ENCODE results near the gene SEC63. TPM values are rescaled to one million over a fixed set of nuclear protein-coding genes. Genes with fewer than 3 reads are reported as not detected.
A peak's percentile ranks its signal among the peaks of the same experiment; 100 is the strongest.
"Not testable (repeated sequence)": the region's sequence is repeated elsewhere in the genome, so short reads cannot be mapped to it uniquely, and the experiment has no call there.

Gene SEC63
- total RNA-seq, 1 donor from 2014 or later, result 166 TPM

DNA sequence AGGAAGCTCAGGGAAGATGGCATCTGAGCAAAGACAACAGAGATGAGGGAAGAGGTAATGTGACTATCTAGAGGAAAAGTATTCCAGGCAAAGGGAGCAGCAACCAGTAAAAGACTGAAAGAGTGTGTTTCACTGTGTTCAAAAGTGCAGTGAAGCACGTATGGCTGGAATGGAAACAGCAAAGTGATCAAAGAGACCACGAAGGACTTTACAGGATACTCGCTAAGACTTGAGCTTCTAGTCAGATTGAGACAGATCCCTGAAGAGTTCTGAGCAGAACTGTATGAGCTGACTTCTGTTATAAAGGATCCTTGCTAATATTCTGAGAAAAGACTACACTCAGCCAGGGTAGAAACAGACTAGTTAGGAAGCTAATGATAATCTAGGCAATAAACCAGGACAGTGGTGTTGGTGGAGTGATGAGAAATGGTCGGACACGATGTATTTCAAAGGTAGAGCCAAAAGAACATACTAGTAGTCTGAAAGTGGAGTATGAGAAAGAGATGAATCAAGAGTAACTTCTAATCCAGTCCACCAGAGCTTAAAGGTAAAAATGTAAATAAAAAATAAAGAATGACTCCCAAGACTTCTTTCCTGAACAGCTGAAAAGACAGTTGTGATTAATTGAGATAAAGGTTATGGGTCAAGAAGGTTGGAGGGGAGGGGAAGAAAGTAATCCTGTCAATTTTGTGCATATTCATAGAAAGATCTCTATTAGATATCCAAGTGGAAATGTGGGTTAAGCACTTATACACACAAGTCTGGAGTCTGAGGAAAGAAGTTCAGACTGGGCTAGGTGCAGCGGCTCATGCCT is 14.2 kb downstream of the SEC63 start:
- no peaks in the 10 kb centered on the region for H3K27me3 Mint-ChIP-seq (ENCODE audit: low read depth)
- H3K9me3 Mint-ChIP-seq (ENCODE audit: low read depth), result no peaks in the 10 kb centered on the region
- no peak for DNase-seq (ENCODE audit: low spot score)
- no peaks in the 10 kb centered on the region for H3K36me3 Mint-ChIP-seq (ENCODE audit: low read depth)
- peaks cover 51% of the 10 kb centered on the region for H3K4me1 Mint-ChIP-seq (ENCODE audit: low read depth)
- peak overlapping the region; percentile 27 for H3K27ac Mint-ChIP-seq (ENCODE audit: unreplicated experiment)
- no peak overlapping the region for H3K4me3 Mint-ChIP-seq (ENCODE audit: unreplicated experiment)
- TF ChIP-seq, protein P1, sequence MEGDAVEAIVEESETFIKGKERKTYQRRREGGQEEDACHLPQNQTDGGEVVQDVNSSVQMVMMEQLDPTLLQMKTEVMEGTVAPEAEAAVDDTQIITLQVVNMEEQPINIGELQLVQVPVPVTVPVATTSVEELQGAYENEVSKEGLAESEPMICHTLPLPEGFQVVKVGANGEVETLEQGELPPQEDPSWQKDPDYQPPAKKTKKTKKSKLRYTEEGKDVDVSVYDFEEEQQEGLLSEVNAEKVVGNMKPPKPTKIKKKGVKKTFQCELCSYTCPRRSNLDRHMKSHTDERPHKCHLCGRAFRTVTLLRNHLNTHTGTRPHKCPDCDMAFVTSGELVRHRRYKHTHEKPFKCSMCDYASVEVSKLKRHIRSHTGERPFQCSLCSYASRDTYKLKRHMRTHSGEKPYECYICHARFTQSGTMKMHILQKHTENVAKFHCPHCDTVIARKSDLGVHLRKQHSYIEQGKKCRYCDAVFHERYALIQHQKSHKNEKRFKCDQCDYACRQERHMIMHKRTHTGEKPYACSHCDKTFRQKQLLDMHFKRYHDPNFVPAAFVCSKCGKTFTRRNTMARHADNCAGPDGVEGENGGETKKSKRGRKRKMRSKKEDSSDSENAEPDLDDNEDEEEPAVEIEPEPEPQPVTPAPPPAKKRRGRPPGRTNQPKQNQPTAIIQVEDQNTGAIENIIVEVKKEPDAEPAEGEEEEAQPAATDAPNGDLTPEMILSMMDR (IDR thresholded peaks at IDR 0.05), result no peak

DNA sequence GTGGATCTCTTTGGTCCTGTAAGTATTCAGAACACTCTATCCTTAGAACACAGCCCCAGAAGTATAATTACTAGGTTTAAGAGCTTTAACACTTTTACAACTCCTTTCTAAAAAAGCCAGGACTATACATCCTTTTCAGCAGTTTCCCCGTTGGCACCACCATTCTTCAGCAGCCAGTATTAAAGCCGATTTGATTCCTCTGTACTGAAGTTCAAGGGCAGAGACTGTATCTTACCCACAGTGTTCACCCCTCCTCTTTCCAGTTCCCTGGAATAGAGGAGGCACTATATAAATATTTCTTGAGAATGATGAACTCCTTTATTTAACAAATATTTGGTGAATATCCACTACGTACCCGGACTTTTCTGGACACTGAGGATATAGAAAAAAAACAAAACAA is 15.9 kb downstream of the SEC63 start:
- no peaks in the 10 kb centered on the region for H3K27me3 Mint-ChIP-seq (ENCODE audit: low read depth)
- H3K36me3 Mint-ChIP-seq (ENCODE audit: low read depth), result no peaks in the 10 kb centered on the region
- H3K4me3 Mint-ChIP-seq (ENCODE audit: unreplicated experiment), result no peak overlapping the region
- no peak for DNase-seq (ENCODE audit: low spot score)
- H3K9me3 Mint-ChIP-seq (ENCODE audit: low read depth), result no peaks in the 10 kb centered on the region
- peaks cover 47% of the 10 kb centered on the region for H3K4me1 Mint-ChIP-seq (ENCODE audit: low read depth)
- H3K27ac Mint-ChIP-seq (ENCODE audit: unreplicated experiment), result no peak overlapping the region
- TF ChIP-seq, protein P1 (IDR thresholded peaks at IDR 0.05), result no peak

DNA sequence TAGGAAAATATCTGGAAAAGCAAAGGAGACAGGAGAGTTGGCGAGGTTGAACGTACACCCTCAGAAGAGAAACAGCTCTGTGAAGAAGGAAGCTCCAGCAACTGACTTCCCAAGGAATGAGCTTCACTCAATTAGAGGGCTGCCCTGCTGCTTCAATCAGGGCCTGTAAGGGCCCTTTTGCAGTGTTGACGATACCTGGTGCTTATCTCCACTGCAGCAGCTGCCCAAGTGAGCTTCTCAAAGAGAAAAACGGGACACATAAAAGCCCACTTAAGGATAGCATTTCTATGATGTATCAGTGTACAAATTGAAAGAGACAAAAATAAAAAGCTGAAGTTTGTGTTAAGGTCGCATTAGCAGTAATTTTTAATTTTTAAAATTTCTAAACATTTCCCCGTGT is 16.4 kb downstream of the SEC63 start:
- Mint-ChIP-seq H3K9me3 (ENCODE audit: low read depth) (no peaks in the 10 kb centered on the region), H3K36me3 (ENCODE audit: low read depth) (no peaks in the 10 kb centered on the region), H3K27me3 (ENCODE audit: low read depth) (no peaks in the 10 kb centered on the region), H3K4me3 (ENCODE audit: unreplicated experiment) (no peak overlapping the region), H3K4me1 (ENCODE audit: low read depth) (peaks cover 47% of the 10 kb centered on the region), H3K27ac (ENCODE audit: unreplicated experiment) (no peak overlapping the region)
- TF ChIP-seq, protein P1 (IDR thresholded peaks at IDR 0.05), result no peak
- no peak for DNase-seq (ENCODE audit: low spot score)

DNA sequence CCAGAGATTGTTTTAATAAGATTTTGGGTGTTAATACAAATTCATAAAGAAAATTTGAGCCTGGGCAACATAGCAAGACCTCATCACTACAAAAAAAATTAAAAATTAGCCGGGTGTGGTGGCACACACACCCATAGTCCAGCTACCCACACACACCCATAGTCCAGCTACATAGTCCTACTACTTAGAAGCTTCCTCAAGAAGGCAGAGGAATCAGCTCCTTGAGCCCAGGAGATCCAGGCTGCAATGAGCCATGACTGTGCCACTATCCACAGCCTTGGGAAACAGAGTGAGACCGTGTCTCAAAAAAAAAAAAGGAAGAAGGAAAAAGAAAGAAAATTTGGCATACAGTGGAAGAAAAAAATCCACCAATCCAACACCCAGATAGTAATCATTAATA is 16.8 kb downstream of the SEC63 start:
- no peak for DNase-seq (ENCODE audit: low spot score)
- H3K4me1 Mint-ChIP-seq (ENCODE audit: low read depth), result peaks cover 51% of the 10 kb centered on the region
- no peak overlapping the region for H3K27ac Mint-ChIP-seq (ENCODE audit: unreplicated experiment)
- H3K9me3 Mint-ChIP-seq (ENCODE audit: low read depth), result no peaks in the 10 kb centered on the region
- no peak overlapping the region for H3K4me3 Mint-ChIP-seq (ENCODE audit: unreplicated experiment)
- H3K27me3 Mint-ChIP-seq (ENCODE audit: low read depth), result no peaks in the 10 kb centered on the region
- no peaks in the 10 kb centered on the region for H3K36me3 Mint-ChIP-seq (ENCODE audit: low read depth)
- TF ChIP-seq, protein P1 (IDR thresholded peaks at IDR 0.05), result no peak

DNA sequence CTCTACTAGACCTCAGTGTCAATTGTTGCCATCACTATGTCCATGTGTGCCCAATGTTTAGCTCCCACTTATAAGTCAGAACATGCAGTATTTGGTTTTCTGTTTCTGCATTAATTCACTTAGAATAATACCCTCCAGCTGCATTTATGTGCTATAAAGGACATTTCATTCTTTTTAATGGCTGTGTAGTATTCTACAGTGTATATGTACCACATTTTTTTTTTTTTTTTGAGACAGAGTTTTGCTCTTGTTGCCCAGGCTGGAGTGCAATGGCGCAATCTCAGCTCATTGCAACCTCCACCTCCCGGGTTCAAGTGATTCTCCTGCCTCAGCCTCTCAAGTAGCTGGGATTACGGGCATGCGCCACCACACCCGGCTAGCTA is 21.1 kb downstream of the SEC63 start:
- H3K27me3 Mint-ChIP-seq (ENCODE audit: low read depth); DNase-seq (ENCODE audit: low spot score); H3K27ac Mint-ChIP-seq (ENCODE audit: unreplicated experiment); H3K36me3 Mint-ChIP-seq (ENCODE audit: low read depth); H3K4me3 Mint-ChIP-seq (ENCODE audit: unreplicated experiment): not testable (repeated sequence)
- Mint-ChIP-seq H3K9me3 (ENCODE audit: low read depth) (peaks cover 15% of the 10 kb centered on the region), H3K4me1 (ENCODE audit: low read depth) (peaks cover 44% of the 10 kb centered on the region)
